Esophagus mucosa (tissue), 1 donor: ENCODE results near the gene GATB. TPM values are rescaled to one million over a fixed set of nuclear protein-coding genes. Genes with fewer than 3 reads are reported as not detected.

Experiments
- ATAC-seq: fragments of 200-7000 bp; cut with Tn5 transposase; one replicate; pipeline ENCODE4 v1.9.1; 2020
- total RNA-seq: library from RNA; stranded (reverse); gene quantifications from one replicate; pipeline ENCODE4 v1.2.4, GENCODE V29; 2023
- donor health status: DM: yes; HTN: yes; CAD: no.

GATB gene
- total RNA-seq, 1 donor from 2014 or later, result 22.8 TPM

DNA sequence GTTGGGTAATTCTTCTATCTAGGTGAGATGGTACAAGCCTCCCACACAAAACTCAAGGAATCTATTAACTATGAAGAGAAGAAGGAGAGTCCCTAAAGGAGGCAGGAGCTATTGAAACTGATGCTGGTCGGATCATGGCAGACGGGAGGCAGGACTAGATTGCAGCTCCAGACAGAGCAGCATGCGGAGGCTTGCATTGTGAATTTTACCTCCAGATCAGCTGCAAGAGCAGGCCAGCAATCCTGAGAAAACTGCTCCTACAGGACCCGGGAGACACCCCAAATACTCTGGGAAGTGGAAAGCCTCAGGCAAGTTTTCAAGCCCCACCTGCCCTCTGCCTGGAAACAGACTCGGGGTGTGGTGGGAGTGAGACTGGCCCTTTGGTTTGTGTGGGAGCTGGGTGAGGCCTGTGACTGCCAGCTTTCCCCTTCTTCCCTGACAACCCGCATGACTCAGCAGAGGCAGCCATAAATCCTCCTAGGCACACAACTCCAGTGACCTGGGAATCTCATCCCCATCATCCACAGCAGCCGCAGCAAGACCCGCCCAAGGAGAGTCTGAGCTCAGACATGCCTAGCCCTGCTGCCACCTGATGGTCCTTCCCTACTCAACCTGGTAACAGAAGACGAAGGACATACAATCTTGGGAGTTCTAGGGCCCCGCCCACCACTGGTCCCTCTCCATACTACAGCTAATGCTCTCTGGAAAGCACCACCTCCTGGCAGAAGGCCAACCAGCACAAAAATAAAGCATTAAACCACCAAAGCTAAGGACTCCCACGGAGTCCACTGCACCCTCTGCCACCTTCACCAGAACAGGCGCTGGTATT is 30.9 kb downstream of the GATB start:
- ATAC-seq, result peak; percentile 93

DNA sequence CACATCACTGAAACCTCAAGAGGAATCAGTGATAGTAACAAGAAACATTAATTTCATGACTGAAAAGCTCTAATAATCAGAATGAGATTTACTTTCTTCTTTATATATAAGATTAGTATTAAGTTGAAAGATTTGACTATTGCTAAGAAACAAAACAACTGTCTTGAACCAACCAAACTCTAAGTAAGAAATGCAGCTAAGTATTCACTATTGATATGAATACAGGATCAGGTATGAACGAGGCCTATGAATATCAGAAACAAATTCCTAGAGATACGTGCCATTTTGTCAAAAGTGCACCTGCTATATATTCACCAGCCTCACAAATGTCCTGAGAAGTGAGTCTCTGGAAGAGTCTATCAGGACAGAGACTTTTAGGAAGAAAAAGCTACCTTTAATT is 32.1 kb downstream of the GATB start:
- ATAC-seq, result no peak

DNA sequence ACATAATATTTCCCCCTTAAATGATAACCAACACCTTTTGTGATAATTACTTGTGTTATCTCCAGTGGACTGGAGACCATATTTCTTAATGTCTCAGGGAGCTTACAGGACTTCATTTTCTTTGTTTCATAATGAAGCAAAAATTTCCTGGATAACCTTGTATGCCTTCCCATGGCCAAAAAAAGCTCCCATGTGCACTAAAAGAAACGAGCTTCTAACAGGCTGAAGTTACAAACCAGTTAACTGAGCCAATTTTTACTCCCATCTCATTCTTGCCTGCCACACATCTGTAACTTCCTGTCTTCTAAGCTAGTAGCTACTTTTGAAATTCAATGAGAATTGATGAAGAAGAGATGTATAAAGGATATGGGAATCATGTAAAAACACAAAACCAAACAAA is 32.8 kb downstream of the GATB start:
- no peak for ATAC-seq

DNA sequence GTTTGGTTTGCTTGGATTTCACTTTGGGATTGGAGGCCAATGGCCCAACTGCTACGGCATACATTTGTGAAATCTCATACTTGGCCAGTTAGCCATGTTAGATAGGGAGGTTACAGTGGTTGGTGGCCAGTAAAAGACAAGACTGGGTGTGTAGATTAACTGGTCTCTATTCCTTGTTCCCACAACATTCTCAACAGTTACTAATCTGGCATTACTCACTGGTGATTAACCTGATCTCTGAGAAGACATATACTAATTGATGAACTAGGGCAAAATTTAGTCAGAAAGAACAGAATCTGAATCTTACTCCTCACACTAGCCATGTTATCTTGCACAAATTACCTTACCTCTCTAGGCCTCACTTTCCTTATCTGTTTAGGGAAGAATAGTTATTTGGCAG is 33.4 kb downstream of the GATB start:
- ATAC-seq, result peak; percentile 54

DNA sequence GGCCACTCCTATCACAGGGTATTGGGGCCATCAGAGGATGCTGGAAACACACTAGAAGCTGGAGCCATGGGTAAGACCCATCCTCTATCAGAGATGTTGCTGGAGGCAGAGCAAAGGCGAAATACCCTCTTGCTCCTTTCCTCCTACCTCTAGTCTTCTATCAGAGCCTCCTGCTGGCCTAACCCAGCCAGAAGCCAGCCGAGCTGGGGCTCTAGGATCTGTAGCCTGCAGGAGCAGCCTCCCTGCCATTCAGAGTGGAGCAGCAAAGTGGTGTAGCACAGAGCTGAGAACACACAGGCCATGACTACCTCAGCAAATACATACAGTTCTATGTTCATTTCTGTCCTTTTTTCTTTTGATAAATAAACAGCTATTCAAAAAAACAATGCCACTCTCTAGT is 35.7 kb downstream of the GATB start:
- no peak for ATAC-seq

DNA sequence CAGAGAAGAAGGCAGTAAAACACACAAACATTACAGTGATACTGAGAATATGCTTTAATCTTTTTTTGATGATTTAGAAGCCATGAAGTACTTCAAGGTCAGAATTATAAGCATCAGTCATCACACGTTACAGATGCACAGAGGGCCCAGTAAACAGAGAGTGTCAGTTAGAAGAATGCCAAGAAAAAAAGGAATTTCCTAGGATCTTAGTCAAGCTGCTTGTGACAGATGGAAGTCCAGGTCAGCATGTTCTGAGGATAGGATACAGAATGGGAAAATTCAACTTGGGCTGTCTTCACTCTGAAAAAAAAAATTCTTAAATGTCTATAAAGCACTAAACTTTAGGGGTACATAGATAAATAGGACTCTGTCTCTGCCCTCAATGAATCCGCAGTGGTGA is 38.9 kb downstream of the GATB start:
- ATAC-seq, result no peak

DNA sequence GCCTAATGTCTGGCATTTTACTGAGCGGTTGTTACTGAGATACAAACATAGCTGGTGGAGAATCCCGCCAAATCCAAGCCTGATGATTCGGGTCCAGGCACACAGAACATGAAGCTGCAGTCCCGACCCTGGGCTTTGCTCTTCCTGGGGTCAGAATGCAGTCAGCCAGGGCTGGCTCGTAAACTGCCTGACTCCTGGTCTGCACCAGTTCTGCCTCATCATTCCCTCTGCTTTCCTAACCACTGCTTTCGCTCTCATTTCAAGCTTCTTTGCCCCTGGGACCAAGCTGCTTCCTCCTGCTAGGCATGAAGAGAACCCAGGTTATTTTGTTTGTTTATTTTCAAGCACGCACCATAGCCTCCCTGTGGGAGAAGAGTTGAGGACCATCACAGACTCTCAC is 39.3 kb downstream of the GATB start:
- ATAC-seq, result no peak

DNA sequence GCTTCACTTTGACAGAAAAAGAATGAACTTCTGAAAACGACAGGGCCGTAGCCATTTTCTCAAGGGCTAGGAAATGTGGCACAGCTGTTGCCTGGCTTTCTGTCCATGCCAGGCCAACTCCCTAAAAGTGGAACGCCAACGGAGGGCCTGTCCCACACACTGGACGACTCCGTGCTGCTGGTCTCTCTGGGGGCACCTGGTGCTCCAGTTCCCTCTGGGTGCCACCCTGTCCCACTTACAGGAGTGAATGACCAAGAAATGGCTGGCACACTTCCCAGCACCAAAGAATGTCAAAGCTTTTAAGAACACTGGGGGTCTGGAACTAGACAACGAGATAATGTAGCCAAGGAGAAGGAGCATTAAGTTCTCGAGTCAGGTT is 40.9 kb downstream of the GATB start:
- no peak for ATAC-seq

DNA sequence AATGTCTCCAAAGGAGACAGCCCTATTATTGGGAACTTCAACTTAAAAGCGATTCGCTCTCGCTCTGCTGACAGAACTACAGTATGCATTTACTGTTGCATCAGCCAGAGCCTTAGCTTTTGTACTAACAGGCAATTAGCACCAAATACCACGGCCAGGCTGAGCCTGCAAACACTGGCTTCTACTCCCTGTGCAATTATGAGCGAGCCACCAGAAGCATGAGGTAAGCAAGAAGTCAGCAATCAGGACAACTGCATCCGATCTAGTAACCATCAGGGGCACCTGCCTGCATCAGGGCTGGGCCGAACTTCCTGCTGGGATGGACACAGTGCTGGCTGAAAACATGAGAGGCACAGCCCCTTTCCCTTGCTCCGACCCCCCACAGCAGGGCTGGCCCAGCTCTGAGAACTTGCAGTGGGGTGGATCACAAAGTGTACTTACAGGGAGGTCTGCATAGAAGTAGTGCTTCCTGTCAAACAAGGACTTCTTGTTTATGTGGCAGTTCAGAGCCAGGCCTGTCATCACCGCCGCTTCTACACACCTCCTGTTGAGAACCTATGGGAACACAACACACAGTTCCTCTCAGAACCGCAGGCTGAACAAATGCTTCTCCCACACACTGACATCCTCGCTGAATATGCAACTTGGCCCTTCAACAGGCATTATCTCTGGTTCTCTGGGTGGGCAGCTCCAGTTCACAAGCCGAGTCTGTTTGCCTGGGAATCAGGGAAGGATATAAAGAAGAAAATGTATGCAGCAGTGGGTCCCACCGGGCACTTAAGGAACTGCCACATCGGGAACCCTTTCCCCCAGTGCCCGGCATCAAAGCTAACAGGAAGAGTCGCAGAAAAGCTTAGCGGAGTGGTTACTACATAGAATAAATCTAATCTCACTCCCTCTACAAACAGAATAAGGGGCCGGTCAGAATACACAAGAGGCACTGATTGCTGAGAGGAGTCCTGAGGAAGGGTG is 41.5 kb downstream of the GATB start:
- ATAC-seq, result peak; percentile 84

DNA sequence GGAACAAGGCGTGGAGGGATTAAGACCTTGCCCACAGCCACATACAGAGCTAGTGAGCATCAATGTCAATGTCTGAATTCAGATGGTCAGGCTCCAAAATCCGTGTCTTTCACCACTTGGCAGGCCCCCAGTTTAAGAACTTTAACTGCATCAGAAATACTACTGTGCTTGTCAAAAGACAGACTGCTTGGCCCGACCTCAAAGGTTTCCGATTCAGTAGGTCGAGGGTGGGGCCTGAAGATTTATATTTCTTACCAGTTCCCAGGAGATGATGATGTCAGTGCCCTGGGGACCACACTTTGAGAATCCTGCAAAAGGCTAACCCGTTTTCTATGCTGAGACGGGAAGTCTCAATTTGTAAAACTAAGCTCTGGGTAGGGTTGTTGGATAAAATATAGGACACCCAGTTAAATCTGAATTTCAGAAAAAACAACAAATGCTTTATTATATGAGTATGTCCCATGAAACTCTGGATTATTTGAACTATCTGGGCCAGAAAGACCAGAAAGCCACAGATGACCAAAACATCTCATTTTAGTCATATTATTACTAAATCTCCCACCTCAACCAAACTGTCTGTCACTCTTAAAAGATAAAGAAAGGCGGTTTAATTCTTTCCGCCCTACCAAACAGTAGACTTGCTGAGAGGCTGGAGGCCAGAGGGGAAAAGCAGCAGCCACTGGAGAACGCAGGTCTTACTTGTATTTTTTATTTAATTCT is 42.7 kb downstream of the GATB start:
- peak; percentile 31 for ATAC-seq

DNA sequence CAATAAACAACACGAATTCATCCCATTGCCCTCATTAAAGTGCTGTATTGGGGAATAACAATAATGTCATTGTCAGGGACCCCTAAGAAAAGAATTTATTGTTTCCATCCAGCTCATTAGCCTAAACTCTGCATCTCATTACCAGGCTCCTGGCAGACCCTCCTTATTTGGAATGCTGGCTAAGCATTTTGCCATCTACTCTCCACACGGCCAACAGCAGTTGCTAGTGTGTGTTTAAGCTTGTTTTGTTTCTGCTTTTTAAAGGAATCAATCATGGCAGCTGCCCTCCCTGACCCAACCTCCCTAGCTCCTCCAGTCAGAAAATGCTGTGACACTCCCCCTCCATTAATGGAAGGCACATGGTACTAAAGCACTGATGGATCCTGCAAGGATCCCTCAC is 43.5 kb downstream of the GATB start:
- ATAC-seq, result no peak

DNA sequence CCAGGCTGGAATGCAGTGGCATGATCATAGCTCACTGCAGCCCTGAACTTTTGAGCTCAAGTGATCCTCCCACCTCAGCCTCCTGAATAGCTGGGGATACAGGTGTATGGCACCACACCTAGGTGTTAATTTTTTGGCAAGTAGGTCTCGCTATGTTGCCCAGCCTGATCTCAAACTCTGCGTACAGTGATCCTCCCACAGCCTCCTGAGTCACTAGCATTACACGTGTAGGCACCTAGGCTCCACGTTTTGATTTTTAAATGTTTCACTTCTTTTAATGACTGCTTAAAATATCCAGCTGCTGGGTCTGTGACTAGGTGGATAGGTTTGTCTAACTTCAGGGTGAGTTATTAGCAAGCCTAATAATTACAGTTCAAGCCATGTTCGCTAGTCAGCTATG is 44.5 kb downstream of the GATB start:
- ATAC-seq, result peak; percentile 86

DNA sequence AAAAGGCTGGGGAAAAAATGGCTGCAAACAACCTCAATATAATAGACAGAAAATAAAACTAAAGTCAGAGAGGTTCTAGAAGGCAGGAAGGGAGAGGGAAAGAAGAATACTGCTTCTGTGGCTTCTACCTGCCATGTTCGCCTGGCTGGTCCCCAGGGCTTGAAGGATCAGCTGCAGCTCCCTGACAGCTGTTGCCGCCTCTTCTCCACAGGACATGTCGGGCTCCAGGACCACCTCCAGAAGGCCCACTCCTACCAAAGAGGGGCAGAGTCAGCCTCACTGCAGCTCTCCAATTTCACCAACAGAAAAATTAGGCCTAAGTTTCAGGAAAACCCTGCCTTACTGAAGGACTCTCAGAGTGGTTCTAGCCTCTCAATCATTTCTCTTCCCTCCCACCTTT is 44.9 kb downstream of the GATB start:
- ATAC-seq, result no peak

DNA sequence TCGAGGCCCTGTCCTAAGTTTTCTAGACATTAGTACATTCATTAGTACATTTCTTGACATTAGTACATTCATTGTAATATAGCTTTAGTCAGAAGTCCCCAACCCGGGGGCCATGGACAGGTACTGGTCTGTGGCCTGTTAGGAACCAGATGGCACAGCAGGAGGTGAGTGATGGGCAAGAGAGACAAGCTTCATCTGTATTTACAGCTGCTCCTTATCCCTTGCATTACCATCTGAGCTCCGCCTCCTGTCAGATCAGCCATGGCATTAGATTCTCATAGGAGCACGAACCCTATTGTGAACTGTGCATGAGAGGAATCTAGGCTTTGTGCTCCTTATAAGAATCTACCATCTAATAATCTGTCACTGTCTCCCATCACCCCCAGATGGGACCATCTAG is 48.0 kb downstream of the GATB start:
- ATAC-seq, result no peak

DNA sequence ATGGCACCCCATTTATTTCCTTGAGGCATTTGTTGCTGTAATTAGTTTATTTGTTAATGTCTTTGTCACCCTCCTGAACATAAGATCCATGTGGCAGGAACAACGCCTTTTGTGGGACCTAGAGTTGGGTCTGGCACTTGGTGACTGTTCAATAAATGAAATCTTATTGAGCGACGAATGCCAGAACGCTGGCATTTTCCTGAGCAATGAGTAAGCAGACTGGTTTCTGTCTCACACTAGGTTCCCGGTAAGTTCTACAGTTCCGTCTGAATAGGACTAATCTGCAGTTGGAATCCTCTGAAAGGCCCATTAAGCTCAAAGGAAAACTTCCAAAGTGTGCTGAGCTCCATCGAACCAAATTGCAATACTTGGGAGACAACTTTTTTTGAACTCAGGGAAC is 49.2 kb downstream of the GATB start:
- ATAC-seq, result no peak

DNA sequence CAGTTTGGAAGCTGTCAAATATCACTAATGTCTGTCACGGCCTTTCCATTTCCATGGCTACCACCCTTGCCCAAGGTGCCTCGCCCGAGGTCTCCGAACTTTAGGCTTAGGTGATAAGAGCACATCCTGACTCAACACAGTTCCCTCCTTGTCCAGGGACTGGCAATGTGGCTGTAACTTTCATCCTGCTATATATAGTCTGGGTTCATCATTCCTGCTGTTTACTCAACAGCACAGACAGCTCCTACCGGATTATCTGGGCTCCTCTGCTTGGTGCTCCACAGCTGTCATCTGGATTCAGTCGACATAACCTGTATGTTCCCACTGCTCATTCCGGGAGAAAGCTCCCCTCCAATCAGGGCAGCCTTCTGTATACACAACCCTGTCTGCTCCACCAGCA is 51.2 kb downstream of the GATB start:
- ATAC-seq, result no peak

DNA sequence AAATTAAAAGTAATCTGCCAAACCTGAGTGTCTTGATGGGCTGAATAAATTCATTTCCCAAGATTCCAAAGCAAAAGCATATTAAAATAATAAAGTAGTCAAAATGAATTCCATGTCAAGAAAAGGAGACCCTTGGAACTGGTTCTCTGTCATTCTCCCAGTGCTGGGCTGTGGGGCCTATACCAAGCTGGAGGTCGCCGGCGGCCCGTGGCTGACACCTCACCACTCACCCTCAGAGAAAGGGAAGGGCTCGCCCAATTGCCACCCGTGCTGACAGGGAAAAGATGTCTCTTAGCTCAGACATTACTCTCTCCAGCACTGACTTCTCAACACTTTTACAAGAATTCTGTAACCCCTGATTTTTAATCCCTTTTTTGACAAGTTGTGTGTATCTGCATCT is 51.7 kb downstream of the GATB start:
- ATAC-seq, result no peak

DNA sequence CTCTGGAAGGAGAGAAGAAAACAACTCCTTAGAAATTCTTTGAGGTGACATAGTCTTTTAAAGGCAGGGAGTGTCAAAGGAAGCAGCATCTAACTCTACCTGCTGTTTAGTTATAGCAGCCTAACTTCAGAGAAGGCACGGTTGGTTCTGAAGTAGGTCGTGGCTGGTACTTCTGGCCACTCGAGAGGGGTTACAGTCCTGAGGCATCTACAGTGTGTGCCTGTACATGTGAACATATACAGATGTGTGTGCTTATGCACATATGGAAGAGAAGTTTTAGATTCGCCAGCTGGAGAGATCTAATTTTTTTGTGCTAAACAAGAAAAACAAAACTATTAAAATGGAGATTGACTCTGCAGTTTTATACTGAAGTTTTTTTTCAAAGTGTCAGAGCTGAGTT is 52.7 kb downstream of the GATB start:
- no peak for ATAC-seq

DNA sequence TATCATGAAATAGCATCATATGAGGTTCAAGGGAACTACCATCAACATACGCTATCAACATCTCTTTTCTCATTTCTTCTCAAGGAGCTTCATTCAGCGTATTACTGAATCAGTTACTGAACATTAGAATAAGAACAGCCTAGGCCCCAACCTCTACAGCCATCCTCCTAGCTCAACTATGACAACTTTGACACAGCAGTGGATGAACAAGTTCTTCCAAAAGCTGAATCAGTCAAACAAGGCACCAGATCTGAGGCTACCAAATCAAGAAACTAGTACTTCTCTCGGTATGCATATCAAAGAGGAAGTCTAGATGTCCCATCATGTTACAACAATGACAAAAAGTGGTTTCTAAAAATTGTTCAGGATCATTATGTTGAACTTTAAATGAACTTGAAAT is 57.4 kb downstream of the GATB start:
- ATAC-seq, result no peak

DNA sequence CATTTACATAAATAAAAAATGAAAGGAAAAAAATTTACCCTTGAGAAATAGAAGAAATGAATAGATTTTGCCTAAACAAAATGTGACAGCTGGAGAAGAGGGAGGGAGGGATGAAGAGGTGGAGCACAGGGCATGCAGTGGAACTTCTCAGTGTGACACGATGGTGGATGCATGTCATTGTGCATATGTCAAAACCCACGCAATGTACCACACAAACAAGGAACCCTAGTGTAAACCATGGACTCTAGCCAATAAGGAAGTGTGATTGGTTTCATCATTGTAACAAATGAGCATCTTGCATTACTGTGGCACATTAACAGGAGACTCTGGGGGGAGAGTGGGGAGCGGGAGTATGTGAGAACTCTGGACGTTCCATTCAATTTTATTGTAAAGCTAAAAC is 58.6 kb downstream of the GATB start:
- ATAC-seq, result no peak

DNA sequence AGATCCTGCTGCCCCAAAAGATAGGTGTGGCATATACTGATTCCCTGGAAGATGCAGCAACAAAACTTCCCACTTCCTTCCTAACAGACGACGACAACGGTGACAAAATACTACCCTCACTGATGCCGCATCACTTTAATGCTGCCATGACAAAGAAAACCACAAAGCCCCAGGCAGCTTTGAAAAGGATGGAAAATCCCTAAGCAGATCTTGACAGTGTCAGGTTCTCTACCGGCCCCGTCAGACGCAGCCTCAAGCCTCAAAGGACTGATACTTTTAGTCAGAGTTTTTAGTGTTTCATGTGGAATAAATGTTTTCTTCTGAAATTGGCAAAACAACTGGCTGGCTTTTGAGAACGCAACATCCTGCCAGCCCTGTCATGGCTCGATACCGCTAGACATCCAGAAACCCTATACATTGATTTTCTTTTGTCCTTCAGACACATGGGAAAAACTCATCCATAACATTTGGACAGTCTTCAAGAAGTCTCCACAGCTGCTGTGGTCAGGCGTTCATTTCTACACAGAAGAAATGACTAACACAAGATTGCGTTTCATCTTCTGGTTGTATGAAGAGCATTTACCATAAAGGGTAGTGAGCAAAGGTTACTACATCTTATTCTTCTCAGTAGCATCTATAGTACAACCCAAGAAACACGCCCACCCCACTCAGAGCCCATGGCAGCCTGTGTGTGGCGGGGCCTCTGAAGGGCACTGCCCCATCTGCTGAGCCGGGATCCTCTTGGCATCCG is 60.1 kb downstream of the GATB start:
- ATAC-seq, result no peak

DNA sequence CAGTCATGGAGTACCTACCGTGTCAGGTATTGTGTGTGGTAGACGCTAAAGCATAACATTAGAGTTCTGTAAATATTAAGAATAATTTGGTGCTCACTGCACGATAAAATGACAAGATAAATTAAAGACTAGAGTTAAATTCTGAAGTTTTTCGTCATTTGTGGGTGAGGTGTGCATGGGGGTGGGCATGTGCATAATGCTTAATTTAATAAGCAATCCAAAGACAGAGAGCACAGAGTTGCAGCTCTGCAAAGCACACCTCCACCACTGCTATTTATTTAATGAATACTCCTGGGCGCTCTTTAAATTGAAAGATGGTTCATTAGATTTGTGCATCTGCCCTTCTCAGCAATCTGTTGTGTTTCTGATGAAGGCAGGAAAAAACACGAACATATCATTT is 62.6 kb downstream of the GATB start:
- no peak for ATAC-seq
